NCI-H146 treated with DMSO at 0.1 percent for 48 hours (cell line): ENCODE measurements around the gene STRA8.

ENCODE experiments used
- DNase-seq: peaks from one replicate; lab custom pipeline; 2025; ENCODE audit not compliant: unreplicated experiment; lab: John Stamatoyannopoulos, UW

The STRA8 gene

DNA sequence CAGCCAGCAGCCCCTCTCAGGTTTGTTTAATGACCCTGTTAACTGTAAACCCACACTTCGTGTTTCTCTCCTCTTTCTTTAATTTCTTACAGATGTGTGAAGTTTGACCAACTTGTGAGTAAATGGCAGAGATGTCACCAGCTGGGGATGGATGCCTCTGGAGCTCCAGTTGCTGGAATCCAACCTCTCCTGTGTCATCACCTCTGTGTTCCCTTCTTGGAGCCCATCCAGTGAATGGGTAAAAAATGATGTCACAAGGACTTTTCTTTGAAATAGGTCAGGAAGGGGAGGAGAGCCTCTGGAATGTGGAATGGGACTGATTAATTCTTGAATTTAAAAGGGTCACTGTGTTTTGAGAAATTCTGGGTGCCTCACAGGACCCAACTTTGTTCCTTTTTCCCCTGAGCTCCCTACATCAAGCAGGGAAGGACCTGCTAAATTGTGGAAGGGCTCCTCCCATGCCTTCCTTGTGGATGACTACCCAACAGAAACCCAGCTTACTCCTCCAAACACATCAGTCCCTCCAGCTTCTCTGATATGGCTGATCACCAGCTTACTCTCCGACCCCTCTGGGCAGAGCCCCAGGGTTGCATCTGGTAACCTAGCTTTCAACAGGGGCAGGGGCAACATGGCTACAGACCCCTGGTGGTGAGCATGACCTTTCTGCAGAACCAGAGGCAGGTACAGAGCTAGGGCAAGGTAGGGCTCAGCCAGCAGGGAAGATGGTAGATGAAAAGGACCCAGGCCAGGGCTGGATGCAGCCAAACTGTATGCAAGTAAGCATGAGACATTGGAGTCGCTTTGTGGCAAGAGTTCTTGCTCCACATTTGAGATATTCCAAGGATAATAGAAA lies 67.5 kb downstream of the STRA8 start:
- no peak for DNase-seq
